GM23338 (cell line): ENCODE results near the gene PHLPP2. TPM values are rescaled to one million over a fixed set of nuclear protein-coding genes. Genes with fewer than 3 reads are reported as not detected.

Source experiments
- ATAC-seq: fragments of 200-7000 bp; cut with Tn5 transposase; 3 replicates; pipeline ENCODE4 v1.9.1; 2020
- DNase-seq: peaks from one replicate; pipeline ENCODE4 v3.0.0-alpha.2; 2015; ENCODE audit warnings: low spot score
- H2AFZ ChIP-seq: fragments of 200-600 bp; sonication (generic); 2 replicates; pipeline ENCODE4 v1.8.0; 2016; ENCODE audit warnings: antibody characterized with exemption, mild to moderate bottlenecking, moderate library complexity
- H3F3A ChIP-seq: fragments of 200-600 bp; sonication (generic); replicated peaks from 2 replicates; pipeline ENCODE4 v1.8.0; 2017; ENCODE audit warnings: antibody characterized with exemption, mixed run types, low read depth
- H3K27ac ChIP-seq: fragments of 200-600 bp; sonication (generic); 2 replicates; pipeline ENCODE4 v1.6.1; 2016; ENCODE audit warnings: low read depth
- H3K27me3 ChIP-seq: fragments of 200-600 bp; sonication (generic); 2 replicates; pipeline ENCODE4 v1.8.0; 2016; ENCODE audit warnings: mild to moderate bottlenecking, mixed run types, moderate library complexity; ENCODE audit not compliant: insufficient read depth
- H3K36me3 ChIP-seq: fragments of 200-600 bp; sonication (generic); 2 replicates; pipeline ENCODE4 v1.8.0; 2016; ENCODE audit warnings: mild to moderate bottlenecking; ENCODE audit not compliant: insufficient read depth
- H3K4me1 ChIP-seq: fragments of 200-600 bp; sonication (generic); 2 replicates; pipeline ENCODE4 v1.8.0; 2016; ENCODE audit warnings: mild to moderate bottlenecking, moderate library complexity; ENCODE audit not compliant: insufficient read depth
- H3K4me2 ChIP-seq: fragments of 200-600 bp; sonication (generic); 2 replicates; pipeline ENCODE4 v1.7.1; 2017; ENCODE audit warnings: mixed run types
- H3K4me3 ChIP-seq: fragments of 200-600 bp; sonication (generic); 2 replicates; pipeline ENCODE4 v1.6.1; 2016; ENCODE audit warnings: mixed run types
- H3K79me2 ChIP-seq: fragments of 200-600 bp; sonication (generic); replicated peaks from 2 replicates; pipeline ENCODE4 v1.8.0; 2017; ENCODE audit warnings: mild to moderate bottlenecking; ENCODE audit not compliant: insufficient read depth
- H3K9me2 ChIP-seq: fragments of 200-600 bp; sonication (generic); 2 replicates; pipeline ENCODE4 v1.8.0; 2017; ENCODE audit not compliant: insufficient read depth
- H4K20me1 ChIP-seq: fragments of 200-600 bp; sonication (generic); replicated peaks from 2 replicates; pipeline ENCODE4 v1.8.0; 2017; ENCODE audit warnings: mild to moderate bottlenecking; ENCODE audit not compliant: insufficient read depth
- H3K27ac Mint-ChIP-seq: 2 replicates; pipeline ENCODE4 v1.8.0; 2020; ENCODE audit warnings: inconsistent platforms, mild to moderate bottlenecking, moderate library complexity, mixed read lengths
- H3K27me3 Mint-ChIP-seq: 3 replicates; pipeline ENCODE4 v1.8.0; 2022; ENCODE audit warnings: low read depth, mild to moderate bottlenecking, moderate library complexity, mixed read lengths, inconsistent platforms; ENCODE audit not compliant: insufficient read depth, poor library complexity
- H3K36me3 Mint-ChIP-seq: 3 replicates; pipeline ENCODE4 v1.8.0; 2021; ENCODE audit warnings: low read depth, mild to moderate bottlenecking, inconsistent platforms, moderate library complexity, mixed read lengths
- H3K4me1 Mint-ChIP-seq: 3 replicates; pipeline ENCODE4 v1.8.0; 2020; ENCODE audit warnings: mild to moderate bottlenecking, inconsistent platforms, mixed read lengths
- H3K4me3 Mint-ChIP-seq: 3 replicates; pipeline ENCODE4 v1.8.0; 2021; ENCODE audit warnings: moderate library complexity, mild to moderate bottlenecking, inconsistent platforms, mixed read lengths
- H3K9me3 Mint-ChIP-seq: 3 replicates; pipeline ENCODE4 v1.8.0; 2020; ENCODE audit warnings: moderate library complexity, mild to moderate bottlenecking, inconsistent platforms, mixed read lengths
- CREB1 ChIP-seq: fragments of 250-450 bp; sonication (Bioruptor Pico); IDR thresholded peaks from 2 replicates; pipeline ENCODE4 v1.5.0; 2020; ENCODE audit warnings: low read depth, mild to moderate bottlenecking, moderate library complexity
- EZH2 ChIP-seq: fragments of 200-600 bp; sonication (generic); IDR thresholded peaks from one replicate; pipeline ENCODE4 v1.8.0; 2017; ENCODE audit warnings: antibody characterized with exemption, mild to moderate bottlenecking, low read depth; ENCODE audit not compliant: unreplicated experiment
- EZH2phosphoT487 ChIP-seq: fragments of 200-600 bp; sonication (generic); IDR thresholded peaks from one replicate; pipeline ENCODE4 v1.8.1; 2018; ENCODE audit warnings: antibody characterized with exemption; ENCODE audit not compliant: unreplicated experiment
- NANOG ChIP-seq: IDR thresholded peaks from 2 replicates; pipeline ENCODE4 v1.6.1; 2016; ENCODE audit warnings: antibody characterized with exemption, borderline replicate concordance
- STAT1 ChIP-seq: IDR thresholded peaks from one replicate; pipeline ENCODE4 v1.6.1; 2016; ENCODE audit warnings: antibody characterized with exemption; ENCODE audit not compliant: unreplicated experiment
- ZNF114 ChIP-seq: fragments of 250-450 bp; sonication (Bioruptor Pico); IDR thresholded peaks from 2 replicates; pipeline ENCODE4 v1.5.0; 2020; ENCODE audit warnings: mild to moderate bottlenecking, moderate library complexity
- ZNF331 ChIP-seq: fragments of 250-450 bp; sonication (Bioruptor Pico); IDR thresholded peaks from 2 replicates; pipeline ENCODE4 v1.5.0; 2020; ENCODE audit warnings: low read depth, mild to moderate bottlenecking, moderate library complexity
- polyA plus RNA-seq: library from polyadenylated mRNA; unstranded; fragments of >200 nt; fragmentation: Nextera tagmentation; extraction: Ambion mirVana; gene quantifications from 2 replicates; pipeline ENCODE4 v1.2.1, GENCODE V29; 2016
- total RNA-seq: library from RNA; depleted of rRNA; stranded (reverse); fragments of >200 nt; shearing (Covaris generic); gene quantifications from 2 replicates; pipeline ENCODE4 v1.2.3, GENCODE V29; 2014
- TF ChIP-seq, protein P1 (sequence below): IDR thresholded peaks from one replicate; pipeline ENCODE4 v1.6.1; 2018; ENCODE audit warnings: antibody characterized with exemption; ENCODE audit not compliant: unreplicated experiment
- TF ChIP-seq, protein P2 (sequence below): IDR thresholded peaks from 2 replicates; pipeline ENCODE4 v1.6.1; 2016; ENCODE audit warnings: antibody characterized with exemption
- TF ChIP-seq, protein P3 (sequence below): fragments of 250-450 bp; sonication (Bioruptor Pico); IDR thresholded peaks from 2 replicates; pipeline ENCODE4 v1.5.0; 2020; ENCODE audit warnings: mild to moderate bottlenecking, moderate library complexity
- TF ChIP-seq, protein P4 (sequence below), 2 experiments: fragments of 200-600 bp in 1 of 2; sonication (generic) in 1 of 2; conservative IDR thresholded peaks; 2 replicates each; pipeline versions ENCODE4 v1.5.1 to v1.6.1; 2016 to 2017; ENCODE audit warnings: antibody characterized with exemption in 2 of 2, low read depth in 2 of 2, mild to moderate bottlenecking in 2 of 2, moderate library complexity in 1 of 2

Gene PHLPP2
- total and polyA plus RNA-seq, 2 experiments from 2014 or later: 4.2 to 20.5 TPM

DNA sequence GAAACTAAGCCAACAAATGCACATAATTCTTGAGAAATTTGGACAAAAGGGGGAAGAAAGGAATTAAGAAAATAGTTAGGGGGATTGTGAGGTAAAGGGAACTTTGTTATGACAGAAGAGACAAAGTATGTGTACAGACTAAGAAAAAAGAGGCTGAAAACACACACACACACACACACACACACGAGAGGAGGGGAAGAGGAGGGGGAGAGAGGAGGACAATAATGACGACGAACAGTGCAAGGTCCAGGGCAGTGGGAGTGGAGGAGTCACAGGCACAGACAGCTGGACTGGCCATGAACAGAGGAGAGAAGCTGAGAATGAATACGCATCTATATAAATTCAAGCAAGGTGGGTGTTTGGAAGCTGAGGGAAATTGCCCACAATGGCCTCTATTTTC is 54.0 kb downstream of the PHLPP2 start:
- DNase-seq (no peak), ATAC-seq (no peak)
- Histone ChIP-seq H3K27me3 (no peaks in the 10 kb centered on the region), H3K79me2 (no peaks in the 10 kb centered on the region), H3K27ac (no peak overlapping the region), H3K9me2 (no peaks in the 10 kb centered on the region), H3K4me3 (no peak overlapping the region), H3K36me3 (peaks cover 37% of the 10 kb centered on the region), H3K4me1 (no peaks in the 10 kb centered on the region), H3K4me2 (no peak overlapping the region), H2AFZ (no peak overlapping the region), H4K20me1 (no peaks in the 10 kb centered on the region), H3F3A (0 out of 2 replicates have a peak, but pooled peaks cover 3% of the 10 kb centered on the region)
- peaks cover 2% of the 10 kb centered on the region; the same call in 1 of the 3 replicates for H3K4me1 Mint-ChIP-seq
- H3K4me3 Mint-ChIP-seq: no peak overlapping the region
- no peaks in the 10 kb centered on the region for H3K9me3 Mint-ChIP-seq
- H3K36me3 Mint-ChIP-seq: peaks cover 52% of the 10 kb centered on the region
- no peak overlapping the region for H3K27ac Mint-ChIP-seq
- TF ChIP-seq CREB1 (CRISPR knock-in tag): no peak
- TF ChIP-seq NANOG: no peak
- no peak for TF ChIP-seq EZH2phosphoT487
- TF ChIP-seq, protein P1, sequence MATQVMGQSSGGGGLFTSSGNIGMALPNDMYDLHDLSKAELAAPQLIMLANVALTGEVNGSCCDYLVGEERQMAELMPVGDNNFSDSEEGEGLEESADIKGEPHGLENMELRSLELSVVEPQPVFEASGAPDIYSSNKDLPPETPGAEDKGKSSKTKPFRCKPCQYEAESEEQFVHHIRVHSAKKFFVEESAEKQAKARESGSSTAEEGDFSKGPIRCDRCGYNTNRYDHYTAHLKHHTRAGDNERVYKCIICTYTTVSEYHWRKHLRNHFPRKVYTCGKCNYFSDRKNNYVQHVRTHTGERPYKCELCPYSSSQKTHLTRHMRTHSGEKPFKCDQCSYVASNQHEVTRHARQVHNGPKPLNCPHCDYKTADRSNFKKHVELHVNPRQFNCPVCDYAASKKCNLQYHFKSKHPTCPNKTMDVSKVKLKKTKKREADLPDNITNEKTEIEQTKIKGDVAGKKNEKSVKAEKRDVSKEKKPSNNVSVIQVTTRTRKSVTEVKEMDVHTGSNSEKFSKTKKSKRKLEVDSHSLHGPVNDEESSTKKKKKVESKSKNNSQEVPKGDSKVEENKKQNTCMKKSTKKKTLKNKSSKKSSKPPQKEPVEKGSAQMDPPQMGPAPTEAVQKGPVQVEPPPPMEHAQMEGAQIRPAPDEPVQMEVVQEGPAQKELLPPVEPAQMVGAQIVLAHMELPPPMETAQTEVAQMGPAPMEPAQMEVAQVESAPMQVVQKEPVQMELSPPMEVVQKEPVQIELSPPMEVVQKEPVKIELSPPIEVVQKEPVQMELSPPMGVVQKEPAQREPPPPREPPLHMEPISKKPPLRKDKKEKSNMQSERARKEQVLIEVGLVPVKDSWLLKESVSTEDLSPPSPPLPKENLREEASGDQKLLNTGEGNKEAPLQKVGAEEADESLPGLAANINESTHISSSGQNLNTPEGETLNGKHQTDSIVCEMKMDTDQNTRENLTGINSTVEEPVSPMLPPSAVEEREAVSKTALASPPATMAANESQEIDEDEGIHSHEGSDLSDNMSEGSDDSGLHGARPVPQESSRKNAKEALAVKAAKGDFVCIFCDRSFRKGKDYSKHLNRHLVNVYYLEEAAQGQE: no peak
- TF ChIP-seq, protein P2, sequence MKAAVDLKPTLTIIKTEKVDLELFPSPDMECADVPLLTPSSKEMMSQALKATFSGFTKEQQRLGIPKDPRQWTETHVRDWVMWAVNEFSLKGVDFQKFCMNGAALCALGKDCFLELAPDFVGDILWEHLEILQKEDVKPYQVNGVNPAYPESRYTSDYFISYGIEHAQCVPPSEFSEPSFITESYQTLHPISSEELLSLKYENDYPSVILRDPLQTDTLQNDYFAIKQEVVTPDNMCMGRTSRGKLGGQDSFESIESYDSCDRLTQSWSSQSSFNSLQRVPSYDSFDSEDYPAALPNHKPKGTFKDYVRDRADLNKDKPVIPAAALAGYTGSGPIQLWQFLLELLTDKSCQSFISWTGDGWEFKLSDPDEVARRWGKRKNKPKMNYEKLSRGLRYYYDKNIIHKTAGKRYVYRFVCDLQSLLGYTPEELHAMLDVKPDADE: no peak
- TF ChIP-seq, protein P3, sequence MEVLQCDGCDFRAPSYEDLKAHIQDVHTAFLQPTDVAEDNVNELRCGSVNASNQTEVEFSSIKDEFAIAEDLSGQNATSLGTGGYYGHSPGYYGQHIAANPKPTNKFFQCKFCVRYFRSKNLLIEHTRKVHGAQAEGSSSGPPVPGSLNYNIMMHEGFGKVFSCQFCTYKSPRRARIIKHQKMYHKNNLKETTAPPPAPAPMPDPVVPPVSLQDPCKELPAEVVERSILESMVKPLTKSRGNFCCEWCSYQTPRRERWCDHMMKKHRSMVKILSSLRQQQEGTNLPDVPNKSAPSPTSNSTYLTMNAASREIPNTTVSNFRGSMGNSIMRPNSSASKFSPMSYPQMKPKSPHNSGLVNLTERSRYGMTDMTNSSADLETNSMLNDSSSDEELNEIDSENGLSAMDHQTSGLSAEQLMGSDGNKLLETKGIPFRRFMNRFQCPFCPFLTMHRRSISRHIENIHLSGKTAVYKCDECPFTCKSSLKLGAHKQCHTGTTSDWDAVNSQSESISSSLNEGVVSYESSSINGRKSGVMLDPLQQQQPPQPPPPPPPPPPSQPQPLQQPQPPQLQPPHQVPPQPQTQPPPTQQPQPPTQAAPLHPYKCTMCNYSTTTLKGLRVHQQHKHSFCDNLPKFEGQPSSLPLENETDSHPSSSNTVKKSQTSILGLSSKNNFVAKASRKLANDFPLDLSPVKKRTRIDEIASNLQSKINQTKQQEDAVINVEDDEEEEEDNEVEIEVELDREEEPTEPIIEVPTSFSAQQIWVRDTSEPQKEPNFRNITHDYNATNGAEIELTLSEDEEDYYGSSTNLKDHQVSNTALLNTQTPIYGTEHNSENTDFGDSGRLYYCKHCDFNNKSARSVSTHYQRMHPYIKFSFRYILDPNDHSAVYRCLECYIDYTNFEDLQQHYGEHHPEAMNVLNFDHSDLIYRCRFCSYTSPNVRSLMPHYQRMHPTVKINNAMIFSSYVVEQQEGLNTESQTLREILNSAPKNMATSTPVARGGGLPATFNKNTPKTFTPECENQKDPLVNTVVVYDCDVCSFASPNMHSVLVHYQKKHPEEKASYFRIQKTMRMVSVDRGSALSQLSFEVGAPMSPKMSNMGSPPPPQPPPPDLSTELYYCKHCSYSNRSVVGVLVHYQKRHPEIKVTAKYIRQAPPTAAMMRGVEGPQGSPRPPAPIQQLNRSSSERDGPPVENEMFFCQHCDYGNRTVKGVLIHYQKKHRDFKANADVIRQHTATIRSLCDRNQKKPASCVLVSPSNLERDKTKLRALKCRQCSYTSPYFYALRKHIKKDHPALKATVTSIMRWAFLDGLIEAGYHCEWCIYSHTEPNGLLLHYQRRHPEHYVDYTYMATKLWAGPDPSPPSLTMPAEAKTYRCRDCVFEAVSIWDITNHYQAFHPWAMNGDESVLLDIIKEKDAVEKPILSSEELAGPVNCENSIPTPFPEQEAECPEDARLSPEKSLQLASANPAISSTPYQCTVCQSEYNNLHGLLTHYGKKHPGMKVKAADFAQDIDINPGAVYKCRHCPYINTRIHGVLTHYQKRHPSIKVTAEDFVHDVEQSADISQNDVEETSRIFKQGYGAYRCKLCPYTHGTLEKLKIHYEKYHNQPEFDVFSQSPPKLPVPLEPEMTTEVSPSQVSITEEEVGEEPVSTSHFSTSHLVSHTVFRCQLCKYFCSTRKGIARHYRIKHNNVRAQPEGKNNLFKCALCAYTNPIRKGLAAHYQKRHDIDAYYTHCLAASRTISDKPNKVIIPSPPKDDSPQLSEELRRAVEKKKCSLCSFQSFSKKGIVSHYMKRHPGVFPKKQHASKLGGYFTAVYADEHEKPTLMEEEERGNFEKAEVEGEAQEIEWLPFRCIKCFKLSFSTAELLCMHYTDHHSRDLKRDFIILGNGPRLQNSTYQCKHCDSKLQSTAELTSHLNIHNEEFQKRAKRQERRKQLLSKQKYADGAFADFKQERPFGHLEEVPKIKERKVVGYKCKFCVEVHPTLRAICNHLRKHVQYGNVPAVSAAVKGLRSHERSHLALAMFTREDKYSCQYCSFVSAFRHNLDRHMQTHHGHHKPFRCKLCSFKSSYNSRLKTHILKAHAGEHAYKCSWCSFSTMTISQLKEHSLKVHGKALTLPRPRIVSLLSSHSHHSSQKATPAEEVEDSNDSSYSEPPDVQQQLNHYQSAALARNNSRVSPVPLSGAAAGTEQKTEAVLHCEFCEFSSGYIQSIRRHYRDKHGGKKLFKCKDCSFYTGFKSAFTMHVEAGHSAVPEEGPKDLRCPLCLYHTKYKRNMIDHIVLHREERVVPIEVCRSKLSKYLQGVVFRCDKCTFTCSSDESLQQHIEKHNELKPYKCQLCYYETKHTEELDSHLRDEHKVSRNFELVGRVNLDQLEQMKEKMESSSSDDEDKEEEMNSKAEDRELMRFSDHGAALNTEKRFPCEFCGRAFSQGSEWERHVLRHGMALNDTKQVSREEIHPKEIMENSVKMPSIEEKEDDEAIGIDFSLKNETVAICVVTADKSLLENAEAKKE (CRISPR knock-in tag): no peak
- TF ChIP-seq EZH2: no peak
- no peak for TF ChIP-seq ZNF331
- no peak for TF ChIP-seq STAT1
- TF ChIP-seq, protein P4, sequence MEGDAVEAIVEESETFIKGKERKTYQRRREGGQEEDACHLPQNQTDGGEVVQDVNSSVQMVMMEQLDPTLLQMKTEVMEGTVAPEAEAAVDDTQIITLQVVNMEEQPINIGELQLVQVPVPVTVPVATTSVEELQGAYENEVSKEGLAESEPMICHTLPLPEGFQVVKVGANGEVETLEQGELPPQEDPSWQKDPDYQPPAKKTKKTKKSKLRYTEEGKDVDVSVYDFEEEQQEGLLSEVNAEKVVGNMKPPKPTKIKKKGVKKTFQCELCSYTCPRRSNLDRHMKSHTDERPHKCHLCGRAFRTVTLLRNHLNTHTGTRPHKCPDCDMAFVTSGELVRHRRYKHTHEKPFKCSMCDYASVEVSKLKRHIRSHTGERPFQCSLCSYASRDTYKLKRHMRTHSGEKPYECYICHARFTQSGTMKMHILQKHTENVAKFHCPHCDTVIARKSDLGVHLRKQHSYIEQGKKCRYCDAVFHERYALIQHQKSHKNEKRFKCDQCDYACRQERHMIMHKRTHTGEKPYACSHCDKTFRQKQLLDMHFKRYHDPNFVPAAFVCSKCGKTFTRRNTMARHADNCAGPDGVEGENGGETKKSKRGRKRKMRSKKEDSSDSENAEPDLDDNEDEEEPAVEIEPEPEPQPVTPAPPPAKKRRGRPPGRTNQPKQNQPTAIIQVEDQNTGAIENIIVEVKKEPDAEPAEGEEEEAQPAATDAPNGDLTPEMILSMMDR (conservative IDR thresholded peaks at IDR 0.05; ENCODE audit: low read depth in 2 of 2): no peak
- no peak for TF ChIP-seq ZNF114
- H3K27me3 Mint-ChIP-seq: no peaks in the 10 kb centered on the region
